Measurements from ENCODE around the gene NAT14.
A peak's percentile ranks its signal among the peaks of the same experiment; 100 is the strongest.
"Not testable (repeated sequence)": the region's sequence is repeated elsewhere in the genome, so short reads cannot be mapped to it uniquely, and the experiment has no call there.

Gene NAT14, protein sequence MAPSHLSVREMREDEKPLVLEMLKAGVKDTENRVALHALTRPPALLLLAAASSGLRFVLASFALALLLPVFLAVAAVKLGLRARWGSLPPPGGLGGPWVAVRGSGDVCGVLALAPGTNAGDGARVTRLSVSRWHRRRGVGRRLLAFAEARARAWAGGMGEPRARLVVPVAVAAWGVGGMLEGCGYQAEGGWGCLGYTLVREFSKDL

DNA sequence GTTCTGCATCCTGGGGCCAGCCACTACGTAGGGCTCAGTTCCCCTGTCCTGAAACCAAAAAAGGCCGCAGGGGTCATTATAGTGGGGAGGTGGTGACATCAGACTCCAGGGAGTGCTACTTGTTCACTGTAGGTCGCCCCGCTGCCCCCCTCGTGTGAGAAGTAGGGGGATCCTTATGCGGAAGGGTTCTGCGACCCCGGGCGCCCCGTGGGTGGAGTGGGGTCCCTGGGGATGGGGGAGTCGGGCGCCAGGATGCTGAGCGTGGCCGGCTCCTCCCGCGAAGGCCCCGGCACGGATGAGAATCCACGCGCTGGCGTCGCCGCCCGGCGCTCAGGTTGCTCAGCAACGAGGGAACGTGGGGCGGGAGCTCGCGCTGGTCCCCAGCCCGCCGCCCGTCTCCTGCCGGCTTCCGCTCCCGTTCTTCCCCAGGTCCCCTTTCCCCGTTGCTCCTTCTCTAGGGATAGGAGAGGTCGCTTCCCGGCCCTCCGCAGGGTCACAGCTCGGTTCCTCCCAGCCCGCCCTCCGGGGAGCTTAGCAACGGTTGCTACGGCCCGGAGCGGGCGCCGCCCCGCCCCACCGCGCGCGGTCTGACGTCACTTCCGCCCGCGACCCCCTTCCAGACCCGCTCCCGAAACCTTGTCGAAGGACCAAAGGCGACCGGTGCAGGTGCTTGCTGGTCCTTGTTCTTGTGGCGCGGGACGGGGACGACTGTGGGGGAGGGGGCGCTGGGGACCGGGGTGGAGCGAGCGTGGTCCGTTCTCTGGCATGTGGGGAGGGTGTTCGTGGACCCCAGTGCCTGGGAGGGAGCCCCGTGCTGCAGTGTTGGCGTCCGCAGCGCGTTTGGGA, at the start of gene NAT14:
NAT14 (plus strand) TSS at position 596 of the 846 bp plus-strand sequence. CDS start 521 bp downstream, outside the sequence.
- DNase-seq = peak; percentile 19 to 44

DNA sequence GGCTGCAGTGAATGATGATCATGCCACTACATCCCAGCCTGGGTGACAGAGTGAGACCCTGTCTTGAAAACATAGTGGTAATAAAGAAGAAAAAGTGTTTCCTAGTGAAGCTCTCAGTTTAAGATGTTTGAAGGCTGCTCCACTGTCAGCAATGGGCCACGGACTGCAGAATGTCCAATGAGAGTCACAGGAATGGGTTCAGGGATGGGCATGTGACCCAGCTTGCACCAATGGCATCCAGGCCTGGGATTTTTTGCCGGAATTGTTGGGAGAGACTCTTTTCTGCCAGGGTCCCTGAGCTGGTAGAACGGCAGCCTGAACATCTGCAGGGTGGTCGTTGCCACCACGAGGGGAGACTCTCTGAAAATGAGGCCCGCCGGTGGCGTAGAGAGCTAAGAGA, 48.1 kb upstream of the NAT14 start:
- no peak for DNase-seq

DNA sequence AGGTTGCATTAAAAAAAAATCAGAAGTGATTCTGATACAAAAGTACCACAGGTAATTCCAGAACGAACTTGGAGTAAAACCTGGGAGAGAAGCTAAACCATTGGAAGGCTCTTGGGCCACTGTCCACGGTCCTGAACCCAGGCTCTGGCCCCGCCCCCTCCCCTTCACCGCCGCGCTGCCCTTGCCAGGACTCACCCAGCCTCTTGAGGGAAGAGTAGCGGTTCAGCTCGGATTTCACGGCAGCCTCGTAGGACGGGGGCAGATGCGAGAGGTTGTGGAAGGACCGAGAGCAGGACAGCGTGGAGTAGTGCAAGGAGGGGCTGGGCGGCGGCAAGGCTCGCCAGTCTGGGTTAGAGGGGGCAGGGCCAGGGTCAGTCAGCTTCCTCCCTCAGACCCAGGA, 47.6 kb upstream of the NAT14 start:
- peak in 1 of 2 experiments; percentile 48 for DNase-seq

DNA sequence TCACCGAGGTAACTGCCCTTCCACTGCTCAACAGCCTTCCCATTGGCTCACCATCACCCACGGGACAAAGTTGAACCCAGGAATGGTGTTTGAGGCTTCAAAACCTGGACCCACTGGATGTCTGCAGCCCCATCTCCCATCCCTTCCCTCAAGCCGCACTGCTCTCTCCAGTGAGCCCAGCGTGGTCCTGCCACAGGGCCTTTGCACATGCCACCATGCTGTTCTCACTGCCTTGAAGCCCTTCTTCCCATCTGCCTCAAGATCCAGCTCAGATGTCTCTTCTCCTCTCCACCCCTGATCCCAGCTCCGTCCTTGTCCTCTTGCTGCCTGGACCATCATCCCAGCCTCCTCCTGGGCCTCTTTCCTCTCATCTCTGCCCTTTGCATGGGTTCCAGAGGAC, 45.9 kb upstream of the NAT14 start:
- DNase-seq = no peak

DNA sequence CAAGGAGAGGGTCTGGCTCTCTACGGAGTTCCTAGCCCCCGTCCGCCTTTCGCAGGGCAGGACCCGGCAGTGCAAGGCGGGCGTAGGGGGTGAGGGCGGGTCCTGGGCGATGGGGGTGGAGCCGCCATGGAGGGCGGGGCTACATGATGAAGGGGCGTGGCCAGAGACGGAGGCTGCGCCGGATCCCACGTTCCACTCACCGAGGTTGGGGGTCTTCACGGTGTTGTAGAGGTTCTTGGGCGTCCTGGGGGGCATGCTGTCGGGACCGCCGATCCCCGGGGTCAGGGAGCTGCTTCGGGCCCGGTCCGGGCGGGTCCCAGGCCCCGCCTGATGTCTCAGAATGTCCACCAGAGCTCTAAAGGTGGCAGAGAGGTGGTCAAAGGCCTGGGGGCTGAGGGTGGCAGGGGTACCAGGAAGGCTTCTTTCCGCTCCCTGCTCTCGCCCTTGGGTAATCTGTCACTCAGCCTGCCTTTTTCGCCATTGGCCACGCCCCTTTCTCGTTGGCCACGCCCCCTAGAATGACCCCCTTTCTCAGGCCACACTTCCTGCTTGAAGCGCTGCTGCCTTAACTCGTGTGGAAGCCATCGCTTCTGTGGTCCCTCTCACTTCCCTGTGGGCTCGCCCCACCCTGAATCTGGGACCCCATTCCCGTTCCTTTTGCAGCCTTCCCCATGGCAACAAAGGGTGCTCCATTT, 44.4 kb upstream of the NAT14 start:
- no peak for DNase-seq

DNA sequence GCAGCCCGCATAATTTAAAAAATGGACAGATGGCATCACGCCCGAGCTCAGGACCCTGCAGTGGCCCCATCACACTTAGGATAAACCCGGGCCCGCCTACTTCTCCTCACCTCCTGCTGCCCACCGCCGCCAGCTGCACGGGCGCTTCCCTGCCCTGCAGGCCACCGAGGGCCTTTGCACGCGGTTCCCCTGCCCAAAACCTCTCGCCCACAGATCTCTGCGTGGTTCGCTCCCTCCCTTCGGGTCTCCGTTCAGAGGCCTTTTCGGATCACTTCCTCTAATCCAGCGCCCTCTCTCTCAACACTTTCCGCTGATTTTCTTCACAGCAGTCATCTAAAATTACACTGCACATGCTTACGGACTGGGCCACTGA, 43.7 kb upstream of the NAT14 start:
- DNase-seq = no peak

DNA sequence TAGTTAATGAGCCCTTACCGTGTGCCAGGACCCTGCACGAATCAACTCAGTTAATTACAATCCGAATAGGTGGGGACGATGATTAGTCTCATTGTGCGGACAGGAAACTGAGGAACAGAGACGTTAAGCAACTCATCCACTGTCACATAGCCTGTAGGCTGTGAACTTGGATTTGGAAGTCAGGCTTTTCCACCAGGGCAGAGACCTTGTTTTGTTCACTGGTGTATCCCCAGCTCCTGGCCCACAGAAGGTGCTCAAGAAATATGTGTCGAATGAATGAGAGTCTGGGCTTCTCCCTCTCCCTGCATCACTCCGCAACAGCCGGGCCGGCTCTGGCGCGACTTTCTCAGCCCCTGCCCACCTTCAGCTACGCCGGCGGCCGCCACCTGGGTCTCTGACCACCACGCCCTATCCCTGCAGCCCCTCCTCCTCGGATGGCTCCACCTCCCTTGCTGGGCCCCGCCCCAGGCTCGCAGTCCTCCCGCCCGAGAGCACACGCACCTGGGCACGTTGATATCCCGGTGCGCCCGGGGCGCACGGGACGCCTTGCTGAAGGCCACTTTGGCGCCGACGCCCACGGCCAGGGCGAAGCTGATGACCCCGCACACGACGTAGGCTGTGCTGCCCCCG, 43.2 kb upstream of the NAT14 start:
- DNase-seq = no peak

DNA sequence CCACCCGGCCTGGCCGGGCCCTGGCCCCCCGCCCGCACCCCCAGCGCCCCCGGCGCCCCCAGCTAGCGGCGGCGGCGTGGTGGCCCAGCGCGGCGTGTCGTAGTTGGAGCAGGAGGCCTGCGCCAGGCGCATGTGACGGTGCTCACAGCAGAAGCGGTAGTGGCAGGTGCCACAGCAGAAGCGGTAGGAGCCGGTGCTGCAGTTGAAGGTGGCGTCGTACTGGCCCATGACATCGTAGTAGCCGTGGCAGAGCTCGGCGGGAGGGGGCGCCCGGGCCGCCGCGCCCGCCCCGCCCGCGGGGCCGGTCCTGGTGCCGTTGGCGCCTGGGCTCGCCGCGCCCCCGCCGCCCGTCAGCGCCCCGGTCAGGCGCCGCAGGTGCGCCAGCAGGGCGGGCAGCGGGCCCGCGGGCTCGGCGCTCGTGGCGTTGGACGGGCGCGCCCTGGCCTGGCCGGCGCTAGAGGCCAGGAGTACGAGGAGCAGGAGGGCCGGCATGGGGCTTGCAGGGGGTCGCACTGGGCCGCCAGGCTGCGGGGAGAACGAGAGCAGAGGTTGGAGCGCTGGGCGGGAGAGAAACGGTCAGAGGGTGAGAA, 42.5 kb upstream of the NAT14 start:
- DNase-seq = no peak

DNA sequence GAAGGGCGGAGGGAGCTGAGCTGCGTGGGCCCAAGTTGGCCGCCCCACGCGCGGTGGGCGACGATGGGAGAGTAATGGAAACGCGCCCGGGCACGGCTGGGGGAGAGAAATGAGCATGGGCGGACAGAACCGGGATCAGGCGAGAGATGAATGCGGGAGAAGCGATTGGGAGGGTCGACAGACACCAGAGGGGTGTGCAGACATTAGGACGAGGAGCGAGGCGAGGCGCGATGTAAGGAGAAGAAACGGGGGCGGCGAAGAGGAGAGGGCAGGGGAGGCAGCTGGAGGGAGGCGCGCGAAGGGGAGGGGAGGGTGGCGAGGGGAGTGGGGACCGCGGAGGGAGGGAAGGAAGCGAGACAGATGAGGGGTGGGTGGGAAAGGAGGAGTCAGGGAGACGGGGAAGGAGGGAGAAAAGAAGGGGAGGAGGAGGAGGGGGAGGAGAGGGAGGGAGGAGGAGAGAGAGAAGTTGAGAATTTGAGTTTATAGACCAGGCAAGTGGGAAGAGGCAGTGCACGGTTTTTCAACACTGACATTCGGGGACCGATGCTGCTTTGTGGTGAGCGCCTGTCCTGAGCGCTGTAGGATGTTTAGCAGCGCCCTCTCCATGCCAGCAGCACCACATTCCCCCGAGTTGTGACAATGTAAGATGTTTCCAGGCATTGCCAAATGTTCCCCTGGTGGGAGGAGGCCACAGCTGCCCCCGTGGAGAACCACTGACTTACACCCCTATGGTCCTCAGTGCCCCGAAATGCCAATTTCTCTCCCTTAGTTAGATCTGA, 41.8 kb upstream of the NAT14 start, which contains the start of gene SHISA7:
SHISA7 (minus strand) TSS at position 256 of the 779 bp plus-strand sequence. CDS start 437 bp downstream, outside the sequence.
- DNase-seq = peak in 1 of 2 experiments; percentile 14

DNA sequence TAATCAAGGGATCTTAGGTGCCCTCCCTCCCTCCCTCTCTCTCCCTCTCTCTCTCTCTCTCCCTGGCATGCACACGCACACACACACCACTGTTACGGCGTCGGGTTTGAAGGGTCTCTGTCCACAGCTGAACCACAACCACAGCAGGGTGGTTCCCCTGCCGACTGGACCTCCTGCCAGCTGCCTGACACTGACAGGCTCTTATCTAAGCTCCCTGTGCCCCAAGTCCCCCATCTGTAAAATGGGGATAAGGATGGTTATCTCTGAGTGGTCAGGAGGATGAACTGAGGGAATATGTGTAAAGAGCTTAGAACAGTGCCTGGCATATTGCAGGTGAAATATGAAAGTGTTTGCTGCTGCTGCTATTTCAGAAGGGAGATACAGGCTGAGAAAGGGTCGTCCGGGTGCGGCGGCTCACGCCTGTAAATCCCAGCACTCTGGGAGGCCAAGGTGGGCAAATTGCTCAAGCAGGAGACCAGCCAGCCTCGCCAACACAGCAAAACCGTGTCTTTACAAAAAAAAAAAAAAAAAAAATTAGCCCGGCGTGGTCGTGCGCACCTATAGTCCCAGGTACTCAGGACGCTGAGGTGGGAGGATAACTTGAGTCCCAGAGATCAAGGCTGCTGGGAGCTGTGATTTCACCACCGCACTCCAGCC, 41.0 kb upstream of the NAT14 start:
- DNase-seq = no peak

DNA sequence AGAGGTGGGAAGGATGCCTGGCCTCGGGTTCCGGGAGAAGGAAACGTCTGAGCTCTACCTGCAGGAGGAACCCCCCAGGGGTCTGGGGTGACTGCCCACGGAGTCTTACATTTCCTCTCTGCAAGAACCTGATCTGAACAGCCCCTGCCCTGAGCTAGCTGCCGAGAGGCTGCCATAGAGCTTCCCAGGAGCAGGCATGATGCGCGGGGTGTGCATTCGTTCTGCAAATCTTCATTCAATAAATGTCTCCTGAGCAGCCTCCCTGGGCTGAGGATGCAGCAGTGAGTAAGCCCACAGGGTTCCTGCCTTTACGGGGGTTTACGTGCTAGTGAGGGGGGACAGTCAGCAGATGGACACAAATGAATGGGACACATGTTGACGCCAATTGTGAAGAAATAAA, 40.3 kb upstream of the NAT14 start:
- DNase-seq = no peak

DNA sequence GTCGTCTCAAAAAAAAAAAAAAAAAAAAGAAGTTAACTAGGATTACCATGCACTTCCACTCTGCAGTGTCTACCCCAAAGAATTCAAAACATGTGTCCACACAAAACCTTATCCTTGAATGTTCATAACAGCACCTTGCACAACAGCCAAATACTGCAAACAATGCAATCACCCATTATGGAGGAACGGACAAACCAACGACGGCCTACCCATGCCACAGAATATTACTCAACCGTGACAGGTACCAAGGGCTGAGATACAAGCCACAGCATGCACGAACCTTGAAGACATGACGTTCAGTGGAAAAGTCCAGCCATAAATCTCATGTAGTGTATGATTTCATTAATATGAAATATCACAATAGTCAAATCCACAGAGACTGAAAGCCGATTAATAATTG, 38.9 kb upstream of the NAT14 start:
- no peak for DNase-seq

DNA sequence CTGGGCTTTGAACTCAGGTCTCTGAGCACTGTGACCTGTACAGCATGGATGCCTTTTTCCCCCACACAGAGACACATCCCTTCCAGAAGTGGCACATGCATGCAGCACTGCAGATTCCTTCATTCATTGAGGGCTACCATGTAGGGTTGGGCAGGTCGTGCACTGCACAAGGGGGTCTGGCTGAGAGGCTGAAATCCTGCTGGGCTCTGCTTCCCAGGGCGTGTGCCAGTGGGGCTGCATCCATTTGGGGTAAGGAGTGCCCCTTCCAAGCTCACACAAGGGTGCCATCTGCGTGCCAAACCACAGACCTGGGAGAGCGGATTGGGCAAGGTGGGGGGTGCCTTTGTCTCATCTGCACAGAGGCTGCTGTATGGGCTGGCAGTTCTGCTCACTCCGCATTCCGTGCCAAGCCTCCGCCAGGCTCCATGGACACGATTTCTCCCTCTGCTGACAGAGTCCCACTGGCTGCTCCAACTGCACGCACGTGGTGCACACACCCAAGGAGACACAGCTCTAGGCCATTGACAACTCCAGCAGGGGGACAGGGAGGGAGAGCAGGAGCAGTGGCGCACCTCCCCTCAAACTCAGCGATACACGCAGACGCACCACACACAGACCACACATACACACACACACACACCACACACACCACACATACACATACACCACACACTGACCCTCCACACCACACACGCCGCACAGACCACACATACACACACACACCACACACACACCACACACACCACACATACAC, 37.4 kb upstream of the NAT14 start:
- DNase-seq = peak in 1 of 2 experiments; percentile 49

DNA sequence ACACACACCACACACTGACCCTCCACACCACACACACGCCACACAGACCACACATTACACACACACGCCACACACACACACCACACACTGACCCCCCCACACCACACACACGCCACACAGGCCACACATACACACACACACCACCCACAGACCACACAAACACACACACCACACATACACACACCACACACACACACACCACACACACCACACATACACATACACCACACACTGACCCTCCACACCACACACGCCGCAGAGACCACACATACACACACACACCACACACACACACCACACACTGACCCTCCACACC, 36.9 kb upstream of the NAT14 start:
- DNase-seq = not testable (repeated sequence)

DNA sequence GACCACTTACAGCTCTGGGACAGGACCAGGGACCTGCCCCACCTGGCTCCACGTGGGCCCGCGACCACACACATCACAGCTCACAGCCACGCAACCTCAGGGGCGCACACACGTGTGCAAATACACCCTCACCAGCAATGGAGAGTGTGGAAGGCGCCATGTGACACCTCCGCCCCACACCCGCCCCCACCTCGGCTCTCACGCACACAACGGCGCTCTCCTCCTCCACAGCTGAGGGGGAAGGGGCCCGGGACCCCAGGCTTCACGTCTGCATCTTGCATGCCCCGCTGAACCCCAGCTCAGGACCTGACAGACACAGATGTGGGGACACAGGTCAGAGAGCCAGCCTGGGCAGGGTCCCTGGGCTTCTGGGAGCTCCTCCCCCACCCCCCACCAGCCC, 35.5 kb upstream of the NAT14 start:
- no peak for DNase-seq

DNA sequence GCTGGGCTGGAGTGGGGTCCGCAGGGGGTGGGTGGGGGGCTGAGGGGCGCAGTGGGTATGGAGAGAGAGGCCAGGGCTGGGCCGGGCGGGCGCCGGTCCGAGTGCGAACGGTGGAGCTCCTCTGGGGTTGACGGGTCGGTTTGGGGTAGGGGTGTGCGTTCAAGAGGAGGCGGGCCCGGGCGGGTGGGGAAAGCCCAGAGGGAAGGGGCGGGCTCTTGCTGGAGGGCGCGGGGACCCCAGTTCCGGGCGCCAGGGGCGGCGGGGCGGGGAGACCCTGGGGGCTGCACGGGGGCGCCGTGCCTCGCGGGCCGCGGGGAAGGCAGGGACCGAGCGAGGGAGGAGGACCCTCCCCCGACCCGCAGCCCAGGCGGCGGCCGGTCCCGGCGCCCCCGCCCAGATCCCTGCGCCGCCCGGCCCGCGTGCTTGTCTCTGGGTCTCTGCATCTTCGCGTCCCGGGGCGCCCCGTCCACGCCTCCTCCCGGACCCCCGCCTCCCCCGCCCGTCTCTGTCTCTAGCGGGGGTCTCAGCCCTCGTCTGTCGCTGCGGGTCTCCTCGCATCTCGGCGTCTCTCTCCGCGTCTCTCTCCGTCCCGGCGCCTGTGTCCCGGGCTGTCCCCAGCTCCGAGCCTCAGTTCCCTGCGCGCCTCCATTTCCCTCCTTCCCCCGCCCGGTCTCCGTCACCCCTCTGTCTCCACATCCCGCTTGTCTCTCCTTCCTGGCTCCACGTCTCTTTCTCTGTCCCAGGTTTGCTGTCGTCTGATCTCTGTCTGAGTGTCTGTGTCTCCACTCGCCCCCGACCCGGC, 33.6 kb upstream of the NAT14 start:
- no peak for DNase-seq

DNA sequence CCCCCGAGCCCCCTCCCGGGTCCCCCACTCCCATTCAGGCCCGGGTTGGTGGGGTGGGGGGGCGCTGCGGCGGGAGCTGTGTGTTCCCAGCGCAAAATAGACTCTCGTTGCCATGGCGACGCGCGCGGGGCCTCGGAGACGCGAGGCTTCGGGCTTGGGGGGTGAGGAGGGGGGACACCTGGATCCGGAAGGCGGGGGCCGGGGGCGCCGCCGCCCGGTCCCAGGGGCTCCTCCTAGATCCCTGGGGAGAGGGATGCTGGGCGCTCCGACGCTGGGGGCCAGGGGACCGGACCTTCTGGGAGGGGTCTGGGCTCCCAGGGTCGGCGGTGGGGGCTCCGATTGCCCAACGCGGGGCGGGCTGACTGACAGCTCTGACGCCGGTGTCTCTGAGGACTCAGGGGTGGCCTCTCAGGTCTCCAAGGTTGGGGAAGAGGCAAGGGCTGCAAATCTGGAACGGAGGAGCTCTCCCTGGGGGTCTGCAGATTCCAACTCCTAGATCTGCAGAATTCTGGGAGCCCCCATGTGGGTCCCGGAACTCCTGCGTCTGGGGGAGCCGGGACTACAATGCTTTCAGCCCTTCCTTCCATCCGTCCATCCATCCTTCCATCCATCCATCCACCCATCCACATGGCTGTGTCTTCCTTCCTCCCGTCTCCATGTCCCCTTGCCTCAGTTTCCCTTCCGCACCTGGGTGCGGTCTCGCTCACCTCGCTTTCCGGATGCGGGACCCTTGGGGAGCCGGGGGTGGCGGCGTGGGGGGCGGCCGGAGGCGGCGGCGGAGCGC, 32.8 kb upstream of the NAT14 start:
- DNase-seq = no peak

DNA sequence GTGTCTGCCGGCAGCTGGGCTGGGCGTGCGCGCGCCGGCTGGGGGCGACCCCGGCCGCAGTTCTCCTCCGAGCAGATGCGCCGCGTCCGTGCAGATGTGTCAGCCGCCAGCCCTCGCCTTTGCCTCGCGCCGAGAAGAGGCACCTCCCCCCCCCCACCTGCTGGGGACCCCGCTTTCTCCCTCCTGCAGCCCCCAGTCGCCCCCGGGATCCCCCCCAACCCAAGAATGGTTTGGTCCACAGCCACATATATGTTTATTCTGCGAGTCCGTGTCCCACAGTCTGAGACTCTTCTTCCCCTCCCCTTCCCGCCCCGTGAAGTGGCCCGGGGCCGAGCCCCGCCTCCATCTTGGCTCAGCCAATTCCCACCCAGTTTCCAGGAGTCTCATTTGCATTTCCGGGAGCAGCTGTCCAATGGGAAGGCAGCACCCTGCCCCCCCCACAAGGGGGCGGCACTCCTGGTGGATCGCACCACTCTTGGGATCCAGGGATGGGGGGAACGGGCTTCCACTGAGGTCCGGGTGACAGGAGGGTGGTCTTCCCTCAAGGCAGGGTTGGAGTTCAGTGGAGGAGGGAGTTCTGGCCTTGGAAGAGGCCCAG, 32.1 kb upstream of the NAT14 start:
- DNase-seq = peak in 1 of 2 experiments; percentile 18
